ENCODE data around the gene GATA5. TPM values are rescaled to one million over a fixed set of nuclear protein-coding genes. Genes with fewer than 3 reads are reported as not detected.

Gene GATA5
- total RNA-seq, 1 experiment from 2014 or later: 0.25 TPM

GRCh38 chr20:62419759-62420158 is 56.0 kb downstream of the GATA5 start:
- no peaks in the 10 kb centered on the region for H3K9me3 Mint-ChIP-seq (ENCODE audit: unreplicated experiment)
- peaks cover 42% of the 10 kb centered on the region for H3K4me1 Mint-ChIP-seq (ENCODE audit: low read depth, unreplicated experiment)
- H3K27me3 Mint-ChIP-seq (ENCODE audit: insufficient read depth, unreplicated experiment): no peaks in the 10 kb centered on the region
- no peak for TF ChIP-seq CTCF (IDR thresholded peaks at IDR 0.05; ENCODE audit: insufficient read depth in 1 of 2, low read depth in 1 of 2, low read length in 1 of 2, severe bottlenecking in 1 of 2, unreplicated experiment in 1 of 2)
- ChIA-PET CTCF (interaction anchor here (0.6 to 1.2 kb wide), 2 partner anchors 10 to 33 kb away, joined by 3 to 4 read pairs; partner anchors contain the start of gene RPS21), POLR2A (no interaction called here)
- no peak overlapping the region for H3K4me3 Mint-ChIP-seq (ENCODE audit: unreplicated experiment)
- H3K4me3 ChIP-seq (ENCODE audit: low read depth, low read length): no peak overlapping the region
- peaks cover 61% of the 10 kb centered on the region for H3K36me3 Mint-ChIP-seq (ENCODE audit: insufficient read depth, unreplicated experiment)
- no TSS peak for BruUV-seq (replicated peaks)
- H3K4me1 ChIP-seq: peaks cover 41% of the 10 kb centered on the region
- H3K9me3 ChIP-seq: no peaks in the 10 kb centered on the region
- intact Hi-C loops (cut with micrococcal nuclease; ENCODE audit: unreplicated experiment): no loop called here
- DNase-seq: no peak
- H3K27me3 ChIP-seq (replicated peaks; ENCODE audit: control insufficient read depth, insufficient read depth, low read length): no peaks in the 10 kb centered on the region
- H3K27ac Mint-ChIP-seq (ENCODE audit: unreplicated experiment): peak overlapping the region; percentile 14
- peaks cover 8% of the 10 kb centered on the region for H3K36me3 ChIP-seq (ENCODE audit: control insufficient read depth, insufficient read depth, low read length)

GRCh38 chr20:62418709-62419487 is 56.9 kb downstream of the GATA5 start:
- Histone ChIP-seq H3K4me3 (ENCODE audit: low read depth, low read length) (no peak overlapping the region), H3K9me3 (no peaks in the 10 kb centered on the region), H3K27me3 (replicated peaks; ENCODE audit: control insufficient read depth, insufficient read depth, low read length) (no peaks in the 10 kb centered on the region), H3K36me3 (ENCODE audit: control insufficient read depth, insufficient read depth, low read length) (peaks cover 10% of the 10 kb centered on the region), H3K4me1 (peaks cover 36% of the 10 kb centered on the region)
- no peak for TF ChIP-seq CTCF (IDR thresholded peaks at IDR 0.05; ENCODE audit: insufficient read depth in 1 of 2, low read depth in 1 of 2, low read length in 1 of 2, severe bottlenecking in 1 of 2, unreplicated experiment in 1 of 2)
- intact Hi-C loops (cut with micrococcal nuclease; ENCODE audit: unreplicated experiment): no loop called here
- ChIA-PET POLR2A (interaction anchor here (0.6 kb wide), 1 partner anchor 21 kb away, joined by 3 read pairs; no protein-coding TSS in a partner anchor), CTCF (interaction anchor here (0.6 to 1.2 kb wide), 2 partner anchors 9 to 32 kb away, joined by 3 to 4 read pairs; partner anchors contain the start of gene RPS21)
- Mint-ChIP-seq H3K27ac (ENCODE audit: unreplicated experiment) (peak overlapping the region; percentile 69), H3K27me3 (ENCODE audit: insufficient read depth, unreplicated experiment) (no peaks in the 10 kb centered on the region), H3K4me1 (ENCODE audit: low read depth, unreplicated experiment) (peaks cover 35% of the 10 kb centered on the region), H3K9me3 (ENCODE audit: unreplicated experiment) (no peaks in the 10 kb centered on the region), H3K4me3 (ENCODE audit: unreplicated experiment) (no peak overlapping the region), H3K36me3 (ENCODE audit: insufficient read depth, unreplicated experiment) (peaks cover 64% of the 10 kb centered on the region)
- no TSS peak for BruUV-seq (replicated peaks)
- no peak for DNase-seq

- DNase-seq: no peak
- H3K4me1 ChIP-seq: peaks cover 36% of the 10 kb centered on the region
- no peak overlapping the region for H3K4me3 ChIP-seq (ENCODE audit: low read depth, low read length)
- CTCF ChIA-PET: no interaction called here
- H3K27me3 Mint-ChIP-seq (ENCODE audit: insufficient read depth, unreplicated experiment): no peaks in the 10 kb centered on the region
- no TSS peak for BruUV-seq (replicated peaks)
- no peak overlapping the region for H3K4me3 Mint-ChIP-seq (ENCODE audit: unreplicated experiment)
- no peaks in the 10 kb centered on the region for H3K9me3 Mint-ChIP-seq (ENCODE audit: unreplicated experiment)
- TF ChIP-seq CTCF (IDR thresholded peaks at IDR 0.05; ENCODE audit: insufficient read depth in 1 of 2, low read depth in 1 of 2, low read length in 1 of 2, severe bottlenecking in 1 of 2, unreplicated experiment in 1 of 2): no peak
- H3K27ac Mint-ChIP-seq (ENCODE audit: unreplicated experiment): peak overlapping the region; percentile 69
- H3K36me3 ChIP-seq (ENCODE audit: control insufficient read depth, insufficient read depth, low read length): peaks cover 12% of the 10 kb centered on the region
- POLR2A ChIA-PET: interaction anchor here (0.6 kb wide), 1 partner anchor 22 kb away, joined by 3 read pairs; no protein-coding TSS in a partner anchor
- H3K4me1 Mint-ChIP-seq (ENCODE audit: low read depth, unreplicated experiment): peaks cover 28% of the 10 kb centered on the region
- H3K9me3 ChIP-seq: no peaks in the 10 kb centered on the region
- peaks cover 72% of the 10 kb centered on the region for H3K36me3 Mint-ChIP-seq (ENCODE audit: insufficient read depth, unreplicated experiment)
- intact Hi-C loops (cut with micrococcal nuclease; ENCODE audit: unreplicated experiment): no loop called here
- H3K27me3 ChIP-seq (replicated peaks; ENCODE audit: control insufficient read depth, insufficient read depth, low read length): no peaks in the 10 kb centered on the region
These were observed 57.6 kb downstream of the GATA5 start for GRCh38 chr20:62417981-62418708.

All from Caco-2 (cell line).